ENCODE measurements around the gene HOXB9.

DNA sequence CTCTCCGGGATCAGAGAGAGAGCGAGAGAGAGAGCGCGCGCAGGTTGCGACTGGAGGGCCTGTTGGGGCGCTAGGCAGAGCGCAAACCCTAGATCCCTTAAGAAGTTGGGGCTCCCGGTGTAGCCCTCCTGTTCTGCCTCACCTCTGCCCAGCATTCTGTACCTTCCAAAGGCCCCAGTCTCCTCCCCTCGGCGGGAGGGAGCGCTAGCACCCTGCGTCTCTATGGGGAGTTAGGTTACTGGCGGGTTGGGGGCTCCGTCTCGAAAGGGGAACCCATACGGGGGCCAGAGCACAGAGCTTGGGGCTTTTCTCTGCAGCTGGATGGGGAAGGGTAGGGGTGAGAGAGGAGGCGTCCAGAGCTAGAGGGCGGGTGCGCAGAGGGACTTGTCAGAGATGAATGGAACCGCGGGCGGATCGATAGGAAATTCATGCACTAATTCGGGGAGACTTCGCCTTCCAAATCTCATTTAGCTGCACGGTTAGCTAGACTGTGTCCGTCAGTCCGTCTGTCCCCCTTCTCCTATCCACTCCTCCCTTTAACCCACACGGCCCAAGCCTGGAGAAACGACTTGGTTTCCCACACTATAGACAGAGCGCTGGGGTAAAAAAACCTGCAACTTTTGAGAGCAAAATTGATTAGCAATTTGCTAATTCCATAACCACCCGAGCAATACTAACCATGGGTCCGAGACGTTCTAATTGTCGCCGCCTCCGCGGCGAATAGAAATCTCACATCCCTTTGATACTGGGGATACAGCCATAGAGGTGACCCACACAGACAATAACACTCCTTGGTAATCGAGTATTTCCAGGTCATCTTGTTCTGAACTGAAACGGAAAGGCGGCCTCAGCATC, 47.3 kb downstream of the HOXB9 start:
- TF ChIP-seq POLR2A (IDR thresholded peaks at IDR 0.05; ENCODE audit: extremely low read depth, insufficient read length) (no peak), MYC (IDR thresholded peaks at IDR 0.05; ENCODE audit: low read depth, low read length) (no peak)

Data from NB4 (cell line).